Stimulated activated CD4-positive, alpha-beta T cell treated with anti-CD3 and anti-CD28 coated beads, Interleukin-2, amount 100 ng/mL, for 48 hours (primary cell): ENCODE results near the gene GLI3.

ENCODE experiments used
- DNase-seq, 2 donors: peaks; one replicate each; pipeline ENCODE4 v3.0.0-alpha.2; 2020

The GLI3 gene

DNA sequence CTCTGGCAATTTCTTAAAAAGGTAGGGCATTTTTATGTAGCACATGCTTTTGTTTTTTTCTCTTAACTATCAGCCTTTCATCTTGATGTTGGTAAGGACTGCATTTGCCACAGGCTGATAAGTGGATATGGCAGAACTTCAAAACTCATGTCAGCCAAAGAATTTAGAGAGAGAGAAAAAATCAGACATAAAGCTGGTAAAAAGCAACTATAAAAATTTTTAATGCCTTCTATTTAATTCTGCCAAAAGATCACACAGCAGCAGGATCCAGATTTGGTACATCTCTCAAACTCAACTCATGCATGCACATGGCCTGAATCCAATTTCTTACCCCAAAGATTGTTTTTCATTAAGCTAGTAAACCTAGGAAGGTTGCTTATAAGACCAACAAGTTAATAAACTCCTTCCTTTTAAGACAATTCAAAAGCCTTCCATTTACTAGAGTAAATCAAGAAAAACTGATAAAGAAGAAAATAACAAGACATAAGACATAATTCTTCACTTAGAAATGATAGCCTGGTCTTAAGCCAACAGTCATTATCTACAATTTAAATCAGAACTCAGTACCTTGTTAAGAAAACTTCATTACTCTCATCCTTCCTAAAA, 69.3 kb downstream of the GLI3 start:
- DNase-seq, result no peak

DNA sequence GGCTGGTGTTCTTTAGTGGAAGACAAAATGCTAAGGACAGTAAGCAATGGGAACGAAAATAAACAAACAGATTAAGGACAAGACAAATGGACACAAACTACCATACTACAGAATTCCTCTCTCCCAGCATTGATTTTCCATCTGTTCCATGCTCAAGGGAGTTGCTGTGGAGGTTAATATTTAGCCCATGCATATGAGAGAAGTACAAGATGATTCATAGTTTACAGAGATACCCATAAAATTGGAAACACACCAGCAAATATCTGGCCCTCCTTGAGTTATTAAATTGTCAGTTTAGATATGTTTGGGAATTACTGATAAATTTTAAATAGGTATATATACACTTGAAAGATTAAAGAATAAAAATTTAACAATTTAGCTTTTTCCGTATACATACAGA, 69.8 kb downstream of the GLI3 start:
- DNase-seq, result no peak

DNA sequence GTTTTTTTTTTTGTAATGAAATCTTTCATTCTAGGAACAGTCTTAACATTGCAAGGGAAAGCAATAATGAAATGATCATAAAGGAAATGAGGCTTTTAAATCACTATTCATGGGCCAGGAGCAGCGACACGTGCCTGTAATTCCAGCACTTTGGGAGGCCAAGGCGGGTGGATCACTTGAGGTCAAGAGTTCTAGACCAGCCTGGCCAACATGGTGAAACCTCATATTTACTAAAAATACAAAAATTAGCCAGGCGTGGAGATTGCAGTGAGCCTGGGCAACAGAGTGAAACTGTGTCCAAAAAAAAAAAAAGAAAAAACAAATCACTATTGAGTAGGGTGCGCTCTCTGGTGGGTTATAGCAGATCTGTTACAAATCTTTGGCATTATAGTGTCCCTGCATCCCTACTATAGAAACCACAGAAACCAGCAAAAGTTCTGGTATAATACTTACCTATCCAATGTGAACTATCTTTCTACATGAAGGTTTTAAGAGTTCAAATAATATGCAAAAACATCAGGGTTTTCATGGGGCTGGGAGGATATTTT, 72.1 kb downstream of the GLI3 start:
- DNase-seq, result no peak

DNA sequence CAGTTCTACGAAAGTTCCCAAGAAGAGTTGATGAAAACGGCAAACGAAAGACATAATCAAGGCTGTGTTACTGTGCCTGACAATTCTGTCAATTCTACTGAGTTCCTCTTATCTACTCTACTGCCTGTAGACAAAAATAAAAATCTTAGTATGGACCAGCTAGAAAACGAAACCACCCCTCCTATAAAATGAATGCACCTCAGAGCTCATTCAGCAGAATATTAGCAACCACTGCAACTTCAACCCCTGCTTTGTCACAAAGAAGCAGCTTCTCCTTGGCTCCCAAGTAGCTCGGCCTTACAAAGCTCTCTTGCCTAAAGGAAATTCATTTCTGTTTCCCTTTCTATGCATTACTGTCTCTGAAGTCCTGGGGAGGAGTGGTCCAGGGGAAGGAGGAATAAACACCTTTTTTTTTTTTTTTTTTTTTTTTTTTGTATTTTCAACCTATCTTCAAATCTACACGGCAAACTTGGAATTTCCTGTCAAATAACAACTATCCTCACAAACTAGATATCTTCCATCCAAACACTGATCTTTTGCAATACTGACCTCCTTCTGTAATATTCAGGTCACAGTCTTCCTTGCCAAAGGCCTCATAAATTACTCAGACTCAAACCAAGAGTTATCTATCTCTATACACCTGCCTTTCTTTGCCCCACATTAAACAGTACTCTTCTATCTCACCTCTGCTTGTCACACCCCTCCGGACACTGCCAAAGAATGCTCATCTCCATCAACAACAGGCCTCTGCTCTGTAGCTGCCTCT, 74.3 kb downstream of the GLI3 start:
- no peak for DNase-seq

DNA sequence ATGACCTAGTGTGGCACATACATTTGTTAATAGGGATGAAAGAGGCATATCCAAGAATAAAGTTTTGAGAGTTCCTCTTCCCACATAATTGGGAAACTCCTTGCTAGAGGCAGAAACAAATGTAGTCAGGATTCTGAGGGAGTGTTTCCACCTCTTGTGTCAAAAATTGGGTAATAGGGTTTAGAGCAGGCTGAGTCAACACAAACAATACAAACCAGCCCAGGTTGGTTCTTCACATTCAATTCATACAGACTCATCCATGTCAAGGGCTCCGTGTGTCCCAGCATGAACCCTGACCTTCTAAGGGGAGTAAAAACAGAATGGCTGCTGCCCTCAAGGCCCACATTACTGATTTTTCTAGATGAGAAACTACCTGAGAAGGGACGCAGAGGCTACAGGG, 75.3 kb downstream of the GLI3 start:
- DNase-seq, result no peak

DNA sequence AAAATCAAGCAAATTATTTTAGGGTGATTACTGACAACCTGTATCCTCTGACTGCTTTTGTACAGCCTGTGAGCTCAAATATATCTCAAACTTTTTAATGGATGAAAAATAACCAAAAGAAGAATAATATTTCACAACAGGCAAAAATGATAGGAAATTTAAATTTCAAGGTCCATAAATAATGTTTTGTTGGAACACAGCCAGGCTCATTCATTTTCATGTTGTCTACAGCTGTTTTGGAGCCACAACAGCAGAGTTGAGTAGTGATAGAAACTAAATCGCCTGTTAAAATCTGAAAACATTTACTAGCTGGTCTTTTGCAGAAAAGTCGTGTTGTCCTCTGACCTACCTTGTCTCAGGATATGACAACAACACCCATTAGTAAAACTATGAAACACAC, 75.9 kb downstream of the GLI3 start:
- no peak for DNase-seq

DNA sequence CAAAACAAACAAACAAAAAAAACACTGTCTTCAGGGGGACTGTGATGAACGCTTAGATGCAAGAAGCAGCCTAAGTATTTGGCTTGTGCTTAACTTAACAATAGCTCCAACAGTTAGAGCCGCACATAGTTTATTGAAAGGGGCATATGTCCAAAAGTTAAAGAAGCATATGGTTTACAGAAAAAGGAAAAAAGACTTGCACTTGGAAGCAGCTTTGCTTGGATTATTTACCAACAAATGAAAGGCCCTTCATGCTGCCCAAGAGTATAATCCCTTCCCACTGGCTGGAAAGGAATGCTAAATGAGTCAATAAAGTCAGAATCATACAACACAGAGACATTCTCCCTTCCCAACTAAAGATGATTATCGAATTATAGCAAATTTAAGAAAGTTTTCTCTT, 77.9 kb downstream of the GLI3 start:
- no peak for DNase-seq

DNA sequence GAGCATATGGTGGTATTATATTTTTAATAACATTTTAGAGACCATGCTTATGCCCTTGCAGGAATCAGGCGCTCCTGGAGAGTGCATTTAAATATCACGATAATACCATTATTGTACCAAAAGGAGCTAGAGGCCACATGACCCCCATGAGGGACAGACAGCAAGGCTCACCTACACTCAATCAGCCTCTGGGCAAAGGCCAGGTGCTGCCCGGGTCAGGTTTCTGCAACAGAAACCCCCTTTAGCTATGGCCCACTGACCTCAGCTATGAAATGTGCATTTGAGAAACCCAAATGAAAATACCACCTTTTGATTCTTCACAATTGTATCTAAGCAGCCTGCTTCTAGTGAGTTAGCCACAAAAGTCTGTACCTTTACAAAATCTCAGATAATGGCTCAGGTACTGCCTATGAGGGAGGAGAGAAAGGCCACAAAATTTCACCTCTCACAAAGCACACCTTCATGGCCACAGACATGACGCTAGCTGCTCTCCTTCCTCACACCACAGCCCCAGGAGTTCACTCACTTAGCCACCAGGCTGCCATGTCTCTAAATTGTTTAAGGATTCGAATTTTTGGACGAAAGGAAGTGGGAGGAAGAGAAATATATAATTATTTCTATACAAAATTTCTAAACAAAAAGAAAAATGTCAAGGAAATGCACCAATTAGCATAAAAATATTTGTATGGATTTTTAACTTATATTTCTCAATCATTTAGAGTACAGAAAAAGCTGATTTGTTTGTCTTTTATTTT, 79.9 kb downstream of the GLI3 start:
- no peak for DNase-seq

DNA sequence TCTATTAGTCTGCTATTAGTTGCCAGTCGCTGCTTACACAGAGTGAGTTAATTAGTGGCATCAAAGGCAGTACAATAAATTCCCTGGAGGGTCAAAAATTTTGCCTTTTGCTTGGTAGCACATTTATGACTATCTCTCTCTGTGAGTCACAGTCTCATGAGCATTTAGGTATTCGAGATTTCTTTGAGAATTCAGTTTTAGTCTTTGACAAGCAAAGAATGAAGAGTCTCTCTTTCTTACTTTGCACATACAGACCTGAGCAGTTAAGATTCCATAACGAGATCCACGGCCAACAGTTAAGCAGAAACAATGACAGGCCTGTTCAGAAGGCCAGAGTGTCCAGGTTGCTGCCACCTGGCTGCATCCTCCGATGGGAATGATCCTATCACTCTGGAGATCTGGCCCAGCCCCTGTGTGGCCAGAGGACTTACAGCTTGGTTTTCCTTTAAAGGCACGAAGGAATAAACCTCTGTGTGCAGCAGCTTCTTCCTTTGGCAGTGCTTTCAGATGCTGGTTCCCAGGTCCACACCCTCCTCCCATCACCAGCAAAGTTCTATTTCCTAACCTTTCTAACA, 80.6 kb downstream of the GLI3 start:
- no peak for DNase-seq

DNA sequence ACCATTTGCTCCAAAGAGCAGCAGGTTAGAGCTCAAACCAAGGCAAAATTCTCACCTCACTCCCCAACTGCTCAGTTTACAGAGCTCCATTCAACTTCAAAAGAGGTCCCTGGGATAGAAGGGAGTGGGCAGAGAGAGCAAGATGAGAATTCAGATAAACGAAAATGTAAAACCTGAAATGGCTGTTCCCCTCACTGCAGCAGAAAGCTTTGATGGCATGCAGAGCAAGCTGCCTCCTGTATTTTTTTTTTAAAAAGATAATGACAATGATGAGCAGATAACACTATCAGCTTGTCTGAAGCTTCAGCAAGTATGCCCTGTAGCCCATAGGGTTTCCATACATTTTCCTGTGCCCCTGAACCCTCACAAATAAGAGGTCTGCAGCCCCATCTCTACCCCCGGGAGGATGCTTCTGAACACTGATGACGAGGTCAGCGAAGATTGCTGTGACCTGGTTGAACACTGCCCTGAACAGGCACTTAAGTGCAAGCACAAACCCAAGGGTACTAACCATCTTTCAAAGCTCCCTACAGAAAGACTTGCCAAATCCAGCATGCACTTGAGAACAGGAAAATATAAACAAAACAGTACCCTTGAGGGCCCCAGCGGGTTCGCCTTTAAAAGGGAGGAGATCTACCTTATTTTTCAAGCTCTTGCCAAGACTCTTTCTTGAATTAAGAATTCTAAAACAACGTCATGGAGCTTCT, 81.3 kb downstream of the GLI3 start:
- DNase-seq, result no peak

DNA sequence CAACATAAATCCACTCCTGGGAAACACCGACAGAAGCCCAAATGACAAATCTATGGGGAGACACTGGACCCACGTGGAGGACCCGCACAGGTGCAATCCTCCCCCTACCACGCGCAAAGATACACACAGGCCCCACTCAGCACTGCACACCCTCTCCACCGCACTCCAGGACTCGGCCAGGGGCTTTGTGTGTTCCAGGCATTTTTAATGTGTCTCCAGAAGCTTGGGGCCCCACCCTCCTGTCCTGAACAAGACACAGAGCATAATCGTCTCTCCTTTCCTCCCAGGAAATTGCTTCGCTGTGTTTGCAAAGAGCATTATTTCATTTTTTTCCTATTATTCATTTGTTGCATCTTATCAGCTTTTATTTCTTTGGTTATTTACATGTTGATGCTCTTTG, 82.8 kb downstream of the GLI3 start:
- no peak for DNase-seq

DNA sequence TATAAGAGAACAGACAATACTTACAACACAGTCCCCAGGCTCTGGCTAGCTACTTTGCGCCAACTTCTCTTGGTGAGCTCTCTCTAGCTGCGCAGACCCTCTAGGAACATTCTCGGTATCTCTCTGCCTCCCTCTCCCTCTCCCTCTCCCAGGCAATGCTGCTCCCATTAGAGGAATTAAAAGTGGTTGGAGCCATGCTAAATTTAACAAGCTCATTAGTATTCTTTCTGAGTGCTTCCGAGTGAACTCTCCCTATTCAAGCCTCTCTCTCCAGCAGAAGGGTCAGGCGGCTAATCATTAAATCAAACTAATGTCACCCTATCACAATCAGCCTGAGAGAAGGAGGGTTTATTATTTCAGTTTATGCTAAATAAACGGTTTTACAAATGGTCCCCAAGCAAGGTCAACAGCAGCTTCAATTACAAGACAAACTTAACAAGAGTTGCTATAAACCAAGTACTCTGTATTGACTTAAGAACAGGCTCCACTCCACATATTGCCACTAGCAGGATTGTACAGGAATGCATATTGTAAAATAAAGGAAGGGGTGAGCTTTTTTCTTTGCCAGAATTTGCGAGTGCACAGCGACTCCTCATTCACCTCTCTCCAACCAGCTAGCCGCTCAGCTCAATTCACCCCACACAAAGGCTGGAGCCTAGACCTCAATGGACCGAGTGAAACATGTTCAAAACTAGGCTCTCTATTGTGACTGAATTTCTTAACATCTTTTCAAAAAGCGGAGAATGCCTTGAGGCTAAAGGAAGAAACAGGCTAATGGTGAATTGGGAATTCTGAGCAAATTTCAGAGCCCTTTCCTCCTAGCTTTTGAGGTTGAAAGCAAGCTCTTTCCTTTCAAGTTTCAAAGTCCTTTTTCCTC, 84.4 kb downstream of the GLI3 start:
- DNase-seq, result no peak

DNA sequence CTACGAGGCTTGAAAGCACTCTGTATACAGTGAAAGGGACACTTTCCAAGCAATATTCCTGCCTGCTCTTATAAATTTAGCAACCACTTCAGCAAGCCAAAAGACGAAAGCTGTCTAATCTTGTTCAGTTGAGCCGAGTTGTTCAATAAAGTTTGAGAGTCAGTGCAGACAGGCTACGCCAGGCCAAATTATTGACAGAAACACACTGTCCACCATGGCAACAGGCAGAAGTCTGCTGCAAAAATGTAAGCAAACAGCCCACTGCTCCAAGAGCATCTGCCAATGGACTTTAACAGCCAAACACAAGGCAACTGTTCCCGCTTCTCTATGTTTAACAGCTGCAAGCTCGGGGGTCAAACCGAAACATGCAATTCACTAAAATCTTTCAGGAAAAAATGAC, 85.7 kb downstream of the GLI3 start:
- DNase-seq, result no peak

DNA sequence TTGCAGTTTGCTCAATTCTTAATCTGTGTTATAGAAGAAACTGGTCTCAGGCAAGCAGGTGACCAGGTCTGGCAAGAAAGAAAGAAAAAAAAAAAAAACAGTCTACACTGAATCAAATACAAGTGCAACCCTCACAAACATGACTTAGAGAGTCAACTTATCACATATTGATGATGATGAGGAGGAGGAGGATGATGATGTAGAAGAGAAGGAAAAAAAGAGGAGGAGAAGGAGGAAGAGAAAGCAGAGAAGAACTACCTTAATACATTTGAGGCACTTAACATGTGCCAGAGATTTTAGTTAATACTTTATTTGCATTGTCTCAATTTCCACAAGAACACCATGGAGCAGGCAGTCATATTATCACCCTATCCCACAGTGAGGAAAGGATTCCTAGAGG, 91.5 kb downstream of the GLI3 start:
- DNase-seq, result no peak

DNA sequence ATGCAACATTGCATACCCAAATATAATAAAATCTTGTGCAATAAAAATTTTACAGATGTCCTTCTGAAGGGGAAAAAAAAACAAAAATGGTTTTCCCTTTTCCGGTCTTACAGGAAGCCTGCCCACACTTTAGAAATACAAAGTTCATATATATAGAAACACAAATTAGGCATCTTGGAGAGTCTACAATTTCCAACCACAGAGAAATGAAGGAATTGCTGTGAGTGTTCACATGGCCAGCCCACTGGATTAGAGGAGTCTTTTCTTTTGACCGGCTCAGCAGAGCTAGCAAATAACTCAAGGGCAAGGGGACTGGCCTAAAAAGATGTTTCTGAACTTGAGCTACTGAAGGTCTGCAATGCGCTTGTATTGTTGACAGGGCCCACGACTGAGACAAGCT, 92.4 kb downstream of the GLI3 start:
- no peak for DNase-seq

DNA sequence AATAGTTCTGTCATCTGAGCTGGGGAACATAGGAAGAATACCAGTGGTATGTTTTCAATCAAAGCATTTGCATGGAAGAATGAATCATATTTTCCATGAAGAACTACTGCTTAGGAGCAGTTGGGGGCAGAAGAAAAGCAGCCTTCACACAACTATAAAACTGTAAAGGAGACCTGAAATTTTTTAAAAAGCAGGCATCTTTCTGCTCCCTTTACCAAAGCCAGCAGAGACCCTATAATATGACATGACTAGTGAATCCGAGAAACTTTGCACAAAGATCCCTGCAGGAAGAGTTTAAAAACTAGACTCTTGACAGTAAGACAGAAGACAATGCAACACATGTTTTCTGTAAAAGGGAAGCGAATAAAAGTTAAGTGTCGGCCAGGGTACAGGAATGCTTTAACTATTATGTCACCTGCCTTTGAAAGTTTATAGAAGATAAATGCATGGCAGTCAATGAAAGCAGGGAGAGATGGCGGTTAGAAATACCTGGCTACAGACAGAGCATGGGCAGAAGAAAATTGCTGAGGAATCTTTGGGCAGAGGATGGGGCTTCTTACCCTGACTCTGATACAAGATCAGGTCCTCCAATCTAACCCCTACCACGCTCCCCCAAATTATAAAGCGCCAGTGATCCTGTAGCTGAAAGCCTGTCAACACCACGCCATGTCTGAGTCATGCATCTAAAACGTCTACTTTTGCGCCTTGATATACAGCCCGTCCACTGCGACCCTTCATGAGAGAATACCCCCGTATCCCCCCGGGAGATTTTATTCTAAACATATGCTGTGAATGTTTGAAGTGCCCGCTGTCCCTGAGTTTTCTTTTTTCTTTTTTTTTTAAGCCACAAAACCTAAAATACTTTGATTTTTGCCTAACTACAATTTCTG, 93.1 kb downstream of the GLI3 start:
- no peak for DNase-seq

DNA sequence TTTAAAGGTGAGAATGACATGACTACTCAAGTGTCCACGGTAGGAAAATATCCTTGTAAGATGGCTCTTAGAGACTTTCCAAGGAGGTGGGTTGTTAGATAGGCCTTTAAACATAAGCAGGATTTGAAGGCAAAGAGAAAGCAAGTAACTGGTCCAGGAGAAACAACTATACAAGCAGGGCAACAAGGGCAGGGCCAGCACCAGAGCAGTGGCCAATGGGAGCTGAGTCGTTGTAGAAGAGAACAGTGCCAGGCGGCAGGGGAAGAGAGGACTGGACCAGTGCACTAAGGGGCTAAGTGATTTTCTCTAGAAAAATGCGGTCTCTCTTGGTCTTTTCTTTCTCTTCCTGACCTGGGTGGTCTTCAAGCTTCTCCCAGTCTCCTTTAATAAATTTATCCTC, 94.9 kb downstream of the GLI3 start:
- no peak for DNase-seq

DNA sequence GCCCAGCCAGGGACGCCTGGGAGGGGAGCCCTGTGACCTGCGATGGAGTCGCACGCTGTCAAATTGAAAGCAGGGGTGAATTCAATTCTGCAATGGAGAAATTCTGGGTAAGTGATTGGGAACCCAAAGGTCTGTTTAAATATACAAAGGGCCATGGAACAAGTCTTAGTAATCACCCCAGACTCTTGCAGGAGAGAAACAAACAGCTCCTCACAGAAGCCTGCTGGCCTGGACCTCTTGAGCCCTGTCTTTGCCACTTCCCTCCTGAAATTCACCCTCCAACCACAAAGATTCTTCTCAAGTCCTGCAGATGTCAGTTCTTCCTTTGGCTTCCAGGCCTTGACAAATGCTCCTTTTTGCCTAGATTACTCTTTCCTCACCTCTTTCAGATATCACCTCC, 97.3 kb downstream of the GLI3 start:
- no peak for DNase-seq

DNA sequence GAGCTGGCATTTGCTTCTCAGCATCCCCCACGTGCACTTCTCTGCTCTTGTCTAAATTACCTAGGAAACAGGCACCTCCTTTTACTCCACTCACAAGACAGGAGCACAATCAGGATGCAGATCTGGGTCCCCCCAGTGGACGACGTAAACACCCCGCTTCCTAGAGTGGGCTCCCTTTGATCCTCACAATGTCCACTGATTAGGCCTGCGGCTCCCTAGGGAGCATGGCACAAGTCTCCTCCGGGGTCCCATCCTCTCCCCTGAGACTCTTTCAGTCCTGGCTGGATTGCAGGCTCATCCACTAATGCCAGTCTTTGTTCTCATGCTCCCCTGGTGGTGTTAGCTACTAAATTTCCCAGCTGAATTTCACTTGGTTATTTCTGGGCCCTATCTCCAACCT, 98.3 kb downstream of the GLI3 start:
- DNase-seq, result no peak

DNA sequence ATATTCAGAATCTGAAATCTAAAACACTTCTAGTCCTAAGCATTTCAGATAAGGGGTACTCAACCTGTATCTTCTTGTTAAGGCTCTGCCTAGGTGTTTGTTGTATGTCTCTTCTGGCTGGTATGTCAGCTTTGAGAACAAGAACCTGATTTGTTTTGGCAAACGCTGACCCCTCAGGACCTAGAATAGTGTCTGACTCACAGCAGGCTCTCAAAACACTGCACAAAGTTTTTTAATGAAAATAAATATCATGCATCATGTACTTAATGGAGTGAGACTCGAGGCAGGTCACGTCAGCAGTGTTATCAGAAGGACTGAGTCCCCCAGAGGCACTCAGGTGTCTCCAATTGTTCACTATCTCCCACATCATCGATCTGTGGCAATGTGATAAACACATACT, 99.1 kb downstream of the GLI3 start:
- no peak for DNase-seq

DNA sequence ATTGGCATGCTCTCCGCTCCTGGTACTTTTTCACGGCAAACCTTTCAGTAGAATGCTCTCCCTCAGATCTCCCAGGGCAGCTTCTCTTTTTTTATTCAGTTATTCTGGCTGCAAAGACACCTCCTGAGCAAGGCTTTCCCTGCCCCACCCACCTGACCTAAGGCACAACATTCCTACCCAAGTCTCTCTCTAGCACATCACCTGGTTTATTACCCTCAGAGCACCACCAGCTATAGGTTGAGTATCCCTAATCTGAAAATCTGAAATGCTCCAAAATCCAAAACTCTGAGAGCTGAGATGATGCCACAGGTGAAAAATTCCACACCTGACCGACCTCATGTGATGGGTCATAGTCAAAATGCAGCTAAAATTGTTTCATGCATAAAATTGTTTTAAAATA, 99.6 kb downstream of the GLI3 start:
- DNase-seq, result no peak
